Astrocyte (in vitro differentiated cells and primary cell): ENCODE measurements around the gene COL5A1.

Experiments used
- EZH2 ChIP-seq: IDR thresholded peaks from 2 replicates; pipeline ENCODE4 v1.6.1; 2012; ENCODE audit warnings: mild to moderate bottlenecking, low read length, inconsistent platforms; ENCODE audit not compliant: insufficient read depth
- TF ChIP-seq, protein P1 (sequence below): IDR thresholded peaks from 2 replicates; pipeline ENCODE4 v1.5.1; 2011; ENCODE audit warnings: low read depth, mild to moderate bottlenecking, inconsistent platforms, low read length, moderate library complexity; ENCODE audit not compliant: insufficient read depth

DNA sequence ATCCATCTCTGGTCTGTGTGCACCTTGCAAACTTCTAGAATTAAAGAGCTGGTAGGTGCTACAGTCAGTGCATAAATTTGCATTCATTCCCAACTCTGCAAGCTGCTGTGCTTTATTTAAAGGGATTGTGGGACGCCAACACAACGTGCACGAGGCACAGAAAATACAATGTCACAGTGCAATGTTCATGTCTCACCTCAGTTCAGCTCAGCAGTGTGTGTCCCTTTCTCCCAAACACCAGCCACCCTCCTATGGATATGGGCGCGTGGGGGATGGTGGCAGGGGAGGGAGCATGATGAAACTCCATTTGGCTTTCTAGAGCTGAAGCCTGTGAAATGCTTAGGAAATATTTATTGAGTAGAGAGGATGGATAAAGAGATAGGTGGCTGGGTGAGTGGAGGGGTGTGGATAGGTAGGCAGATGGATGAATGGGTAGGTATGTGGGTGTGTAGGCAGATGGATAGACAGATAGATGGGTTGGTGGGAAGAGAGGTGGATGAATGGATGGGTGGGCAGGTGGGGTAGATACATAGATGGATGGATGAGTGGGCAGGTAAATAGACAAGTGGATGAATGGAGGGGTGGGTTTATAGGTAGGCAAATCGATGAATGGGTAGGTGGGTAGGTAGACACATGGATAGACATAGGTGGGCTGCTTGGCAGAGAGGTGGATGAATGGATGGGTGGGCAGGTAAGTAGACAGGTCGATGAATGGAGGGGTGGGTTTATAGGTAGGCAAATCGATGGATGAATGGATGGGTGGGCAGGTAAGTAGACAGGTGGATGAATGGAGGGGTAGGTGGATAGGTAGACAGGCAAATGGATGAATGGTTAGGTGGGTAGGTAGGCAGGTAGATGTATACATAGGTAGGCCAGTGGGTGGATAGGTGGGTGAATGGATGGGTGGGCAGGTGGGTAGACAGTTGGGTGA, 146.3 kb downstream of the COL5A1 start:
- TF ChIP-seq, protein P1, sequence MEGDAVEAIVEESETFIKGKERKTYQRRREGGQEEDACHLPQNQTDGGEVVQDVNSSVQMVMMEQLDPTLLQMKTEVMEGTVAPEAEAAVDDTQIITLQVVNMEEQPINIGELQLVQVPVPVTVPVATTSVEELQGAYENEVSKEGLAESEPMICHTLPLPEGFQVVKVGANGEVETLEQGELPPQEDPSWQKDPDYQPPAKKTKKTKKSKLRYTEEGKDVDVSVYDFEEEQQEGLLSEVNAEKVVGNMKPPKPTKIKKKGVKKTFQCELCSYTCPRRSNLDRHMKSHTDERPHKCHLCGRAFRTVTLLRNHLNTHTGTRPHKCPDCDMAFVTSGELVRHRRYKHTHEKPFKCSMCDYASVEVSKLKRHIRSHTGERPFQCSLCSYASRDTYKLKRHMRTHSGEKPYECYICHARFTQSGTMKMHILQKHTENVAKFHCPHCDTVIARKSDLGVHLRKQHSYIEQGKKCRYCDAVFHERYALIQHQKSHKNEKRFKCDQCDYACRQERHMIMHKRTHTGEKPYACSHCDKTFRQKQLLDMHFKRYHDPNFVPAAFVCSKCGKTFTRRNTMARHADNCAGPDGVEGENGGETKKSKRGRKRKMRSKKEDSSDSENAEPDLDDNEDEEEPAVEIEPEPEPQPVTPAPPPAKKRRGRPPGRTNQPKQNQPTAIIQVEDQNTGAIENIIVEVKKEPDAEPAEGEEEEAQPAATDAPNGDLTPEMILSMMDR: no peak
- no peak for TF ChIP-seq EZH2
